ENCODE results near the gene NBPF15. TPM values are rescaled to one million over a fixed set of nuclear protein-coding genes. Genes with fewer than 3 reads are reported as not detected.
"Not testable (repeated sequence)": the region's sequence is repeated elsewhere in the genome, so short reads cannot be mapped to it uniquely, and the experiment has no call there.

Gene NBPF15
- total and polyA plus RNA-seq, 9 of the 15 experiments (the other 6 are each of a cell fraction or from before 2014, with no cell fraction given), result 1.8 to 13.2 (median 6.0) TPM

GRCh38 chr1:144412491-144413403, 48.7 kb downstream of the NBPF15 start (continued):
- TF ChIP-seq ETV5 (CRISPR knock-in tag; IDR thresholded peaks at IDR 0.05; ENCODE audit: low read depth) (peak; percentile 46; the same call in 1 of the 2 replicates), DMBX1 (CRISPR knock-in tag; IDR thresholded peaks at IDR 0.05; ENCODE audit: borderline replicate concordance) (peak; percentile 71), KLF13 (tag; IDR thresholded peaks at IDR 0.05; ENCODE audit: borderline replicate concordance, low read depth) (peak; percentile 89), HDAC6 (IDR thresholded peaks at IDR 0.05; ENCODE audit: low read depth, low read length) (peak; percentile 99), ZKSCAN8 (CRISPR knock-in tag; IDR thresholded peaks at IDR 0.05) (peak; percentile 37; the same call in 1 of the 2 replicates), MEF2D (tag; conservative IDR thresholded peaks at IDR 0.05; ENCODE audit: low read depth) (peak; percentile 58; the same call in 1 of the 2 replicates), ZNF121 (CRISPR knock-in tag; conservative IDR thresholded peaks at IDR 0.05) (peak; percentile 45), RFX1 (IDR thresholded peaks at IDR 0.05) (peak; percentile 64), RUNX1 (IDR thresholded peaks at IDR 0.05; ENCODE audit: low read depth) (peak; percentile 99), TBP (optimal IDR thresholded peaks at IDR 0.05; ENCODE audit: low read depth, low read length) (peak; percentile 92), ZNF766 (CRISPR knock-in tag; conservative IDR thresholded peaks at IDR 0.05) (0 out of 2 replicates have a peak, but pooled peaks have one; percentile 38), CHCHD3 (CRISPR knock-in tag; IDR thresholded peaks at IDR 0.05) (peak; percentile 100), POLR2AphosphoS2 (IDR thresholded peaks at IDR 0.05; ENCODE audit: low read length) (peak; percentile 98), PBX2 (tag; conservative IDR thresholded peaks at IDR 0.05; ENCODE audit: low read depth) (0 out of 2 replicates have a peak, but pooled peaks have one; percentile 11), CREB1 (IDR thresholded peaks at IDR 0.05) (peak; percentile 56), CREB1 (CRISPR knock-in tag; IDR thresholded peaks at IDR 0.05) (peak; percentile 7), BRD9 (IDR thresholded peaks at IDR 0.05; ENCODE audit: low read depth, partially characterized antibody) (peak; percentile 68)
- TF ChIP-seq, protein P1, sequence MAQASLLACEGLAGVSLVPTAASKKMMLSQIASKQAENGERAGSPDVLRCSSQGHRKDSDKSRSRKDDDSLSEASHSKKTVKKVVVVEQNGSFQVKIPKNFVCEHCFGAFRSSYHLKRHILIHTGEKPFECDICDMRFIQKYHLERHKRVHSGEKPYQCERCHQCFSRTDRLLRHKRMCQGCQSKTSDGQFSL (CRISPR knock-in tag; IDR thresholded peaks at IDR 0.05), result peak; percentile 89
- TF ChIP-seq, protein P1 (tag; IDR thresholded peaks at IDR 0.05), result not testable (repeated sequence)
- TF ChIP-seq, protein P2, sequence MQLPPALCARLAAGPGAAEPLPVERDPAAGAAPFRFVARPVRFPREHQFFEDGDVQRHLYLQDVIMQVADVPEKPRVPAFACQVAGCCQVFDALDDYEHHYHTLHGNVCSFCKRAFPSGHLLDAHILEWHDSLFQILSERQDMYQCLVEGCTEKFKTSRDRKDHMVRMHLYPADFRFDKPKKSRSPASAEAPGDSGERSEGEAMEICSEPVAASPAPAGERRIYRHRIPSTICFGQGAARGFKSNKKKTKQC (CRISPR knock-in tag; IDR thresholded peaks at IDR 0.05), result peak; percentile 88
- TF ChIP-seq PBX2 (CRISPR knock-in tag; IDR thresholded peaks at IDR 0.05; ENCODE audit: low read depth), result not testable (repeated sequence)
- TF ChIP-seq, protein P3, sequence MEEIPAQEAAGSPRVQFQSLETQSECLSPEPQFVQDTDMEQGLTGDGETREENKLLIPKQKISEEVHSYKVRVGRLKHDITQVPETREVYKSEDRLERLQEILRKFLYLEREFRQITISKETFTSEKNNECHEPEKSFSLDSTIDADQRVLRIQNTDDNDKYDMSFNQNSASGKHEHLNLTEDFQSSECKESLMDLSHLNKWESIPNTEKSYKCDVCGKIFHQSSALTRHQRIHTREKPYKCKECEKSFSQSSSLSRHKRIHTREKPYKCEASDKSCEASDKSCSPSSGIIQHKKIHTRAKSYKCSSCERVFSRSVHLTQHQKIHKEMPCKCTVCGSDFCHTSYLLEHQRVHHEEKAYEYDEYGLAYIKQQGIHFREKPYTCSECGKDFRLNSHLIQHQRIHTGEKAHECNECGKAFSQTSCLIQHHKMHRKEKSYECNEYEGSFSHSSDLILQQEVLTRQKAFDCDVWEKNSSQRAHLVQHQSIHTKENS (CRISPR knock-in tag; IDR thresholded peaks at IDR 0.05), result peak; percentile 98

Data from K562 (cell line).